ENCODE results near the gene PDZRN4.

DNA sequence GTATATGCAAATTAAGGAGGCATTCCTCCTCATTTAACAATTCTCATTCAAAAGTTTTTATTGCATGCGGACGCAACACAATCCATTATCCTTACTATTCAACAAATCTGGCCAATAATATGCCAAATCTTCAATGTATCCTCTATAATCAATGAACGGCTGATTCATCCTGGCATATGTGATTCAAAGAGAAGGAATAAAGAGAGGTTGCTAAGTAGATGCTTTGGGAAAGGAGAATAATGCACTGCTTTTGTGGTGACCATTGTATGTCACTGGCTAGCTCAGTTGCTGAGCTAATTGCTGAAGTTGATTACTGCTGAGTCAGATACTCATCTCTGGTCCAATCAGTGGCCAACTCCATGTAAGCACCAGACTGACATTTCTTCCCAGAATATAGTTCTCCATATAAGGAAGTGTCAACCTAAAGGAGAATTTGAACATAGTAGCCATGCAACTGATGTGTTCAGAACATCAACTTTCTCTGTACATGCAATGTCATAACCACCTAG is 148.0 kb downstream of the PDZRN4 start:
- TF ChIP-seq, protein P1, sequence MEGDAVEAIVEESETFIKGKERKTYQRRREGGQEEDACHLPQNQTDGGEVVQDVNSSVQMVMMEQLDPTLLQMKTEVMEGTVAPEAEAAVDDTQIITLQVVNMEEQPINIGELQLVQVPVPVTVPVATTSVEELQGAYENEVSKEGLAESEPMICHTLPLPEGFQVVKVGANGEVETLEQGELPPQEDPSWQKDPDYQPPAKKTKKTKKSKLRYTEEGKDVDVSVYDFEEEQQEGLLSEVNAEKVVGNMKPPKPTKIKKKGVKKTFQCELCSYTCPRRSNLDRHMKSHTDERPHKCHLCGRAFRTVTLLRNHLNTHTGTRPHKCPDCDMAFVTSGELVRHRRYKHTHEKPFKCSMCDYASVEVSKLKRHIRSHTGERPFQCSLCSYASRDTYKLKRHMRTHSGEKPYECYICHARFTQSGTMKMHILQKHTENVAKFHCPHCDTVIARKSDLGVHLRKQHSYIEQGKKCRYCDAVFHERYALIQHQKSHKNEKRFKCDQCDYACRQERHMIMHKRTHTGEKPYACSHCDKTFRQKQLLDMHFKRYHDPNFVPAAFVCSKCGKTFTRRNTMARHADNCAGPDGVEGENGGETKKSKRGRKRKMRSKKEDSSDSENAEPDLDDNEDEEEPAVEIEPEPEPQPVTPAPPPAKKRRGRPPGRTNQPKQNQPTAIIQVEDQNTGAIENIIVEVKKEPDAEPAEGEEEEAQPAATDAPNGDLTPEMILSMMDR (IDR thresholded peaks at IDR 0.05): no peak
- no peak for TF ChIP-seq POLR2A (IDR thresholded peaks at IDR 0.05)

All from tibial nerve (tissue), 3 donors.